Panc1 (cell line): ENCODE data around the gene AHNAK. TPM values are rescaled to one million over a fixed set of nuclear protein-coding genes. Genes with fewer than 3 reads are reported as not detected.

Source experiments
- ATAC-seq: fragments of 200-7000 bp; cut with Tn5 transposase; 2 replicates; pipeline ENCODE4 v1.9.1; 2020; ENCODE audit warnings: mild to moderate bottlenecking, moderate library complexity
- BruUV-seq: library from RNA; stranded (reverse); fragments of 400-500 nt; replicated peaks from 2 replicates; lab custom pipeline; 2021; lab: Mats Ljungman, UMichigan
- CTCF ChIA-PET: fragments of 300-600 bp; sonication (Branson Sonifier 250); formaldehyde crosslinking; loops from one replicate; lab custom pipeline; 2022; ENCODE audit warnings: antibody characterized with exemption; lab: Charles Lee
- POLR2A ChIA-PET: fragments of 300-600 bp; sonication (Branson Sonifier 250); formaldehyde crosslinking; loops from one replicate; lab custom pipeline; 2022; ENCODE audit warnings: antibody characterized with exemption; lab: Charles Lee
- DNase-seq: peaks from one replicate; pipeline ENCODE4 v3.0.0-alpha.2; 2010; ENCODE audit warnings: low read depth, low spot score
- H3K27ac ChIP-seq: 2 replicates; pipeline ENCODE4 v1.5.1; 2011; ENCODE audit warnings: mild to moderate bottlenecking, low read length, inconsistent platforms
- H3K27me3 ChIP-seq: fragments of 200-500 bp; sonication (Bioruptor generic); 2 replicates; pipeline ENCODE4 v1.6.0; 2014; ENCODE audit warnings: low read length, inconsistent platforms; ENCODE audit not compliant: control insufficient read depth, insufficient read depth
- H3K36me3 ChIP-seq: fragments of 200-500 bp; sonication (Bioruptor generic); 2 replicates; pipeline ENCODE4 v1.5.1; 2014; ENCODE audit warnings: inconsistent platforms, mild to moderate bottlenecking, low read length, moderate library complexity; ENCODE audit not compliant: control insufficient read depth, insufficient read depth
- H3K4me1 ChIP-seq: 2 replicates; pipeline ENCODE4 v1.5.1; 2011; ENCODE audit warnings: inconsistent platforms, mild to moderate bottlenecking, low read length, moderate library complexity; ENCODE audit not compliant: control insufficient read depth, insufficient read depth
- H3K4me3 ChIP-seq, 2 experiments: 2 replicates each; pipeline ENCODE4 v1.5.1; 2011 to 2012; ENCODE audit warnings: low read depth in 2 of 2, low read length in 2 of 2, mild to moderate bottlenecking in 2 of 2, inconsistent platforms in 1 of 2, moderate library complexity in 1 of 2
- H3K9me3 ChIP-seq: fragments of 200-500 bp; sonication (Bioruptor generic); 2 replicates; pipeline ENCODE4 v1.5.1; 2014; ENCODE audit warnings: low read depth, mild to moderate bottlenecking, inconsistent platforms, low read length, moderate library complexity; ENCODE audit not compliant: control insufficient read depth, insufficient read depth
- POLR2AphosphoS5 ChIP-seq: IDR thresholded peaks from 2 replicates; pipeline ENCODE4 v1.6.1; 2012; ENCODE audit warnings: mild to moderate bottlenecking, low read depth, low read length, moderate library complexity
- SIN3A ChIP-seq: IDR thresholded peaks from 2 replicates; pipeline ENCODE4 v1.6.1; 2012; ENCODE audit warnings: low read depth, mild to moderate bottlenecking, low read length, moderate library complexity, borderline replicate concordance; ENCODE audit not compliant: insufficient read depth
- TCF7L2 ChIP-seq: IDR thresholded peaks from 2 replicates; pipeline ENCODE4 v1.6.1; 2011; ENCODE audit warnings: mild to moderate bottlenecking, low read depth, low read length, inconsistent platforms
- in situ Hi-C: cut with HindIII; loops from 2 replicates; pipeline ENCODE4 v1.10.0; 2016; ENCODE audit warnings: low sequenced_read_pairs, low pct_unique_long_range_greater_than_20kb
- intact Hi-C: fragments of 100-400 bp; cut with micrococcal nuclease; formaldehyde crosslinking; loops from one replicate; pipeline ENCODE4 v1.10.0; 2022; ENCODE audit not compliant: unreplicated experiment
- total RNA-seq: library from RNA; stranded (reverse); gene quantifications from one replicate; pipeline ENCODE4 v1.2.1, GENCODE V29; 2021; ENCODE audit not compliant: unreplicated experiment
- TF ChIP-seq, protein P1 (sequence below), 2 experiments: IDR thresholded peaks; 2 replicates each; pipeline ENCODE4 v1.6.1; 2011 to 2012; ENCODE audit warnings: low read depth in 2 of 2, control low read depth in 1 of 2, low read length in 1 of 2, mild to moderate bottlenecking in 1 of 2, moderate library complexity in 1 of 2; ENCODE audit not compliant: insufficient read depth in 1 of 2
- TF ChIP-seq, protein P2 (sequence below): fragments of 450-650 bp; IDR thresholded peaks from 2 replicates; pipeline ENCODE4 v1.5.1; 2017; ENCODE audit warnings: mild to moderate bottlenecking

AHNAK gene
- total RNA-seq, 1 experiment from 2014 or later, result 844 TPM

DNA sequence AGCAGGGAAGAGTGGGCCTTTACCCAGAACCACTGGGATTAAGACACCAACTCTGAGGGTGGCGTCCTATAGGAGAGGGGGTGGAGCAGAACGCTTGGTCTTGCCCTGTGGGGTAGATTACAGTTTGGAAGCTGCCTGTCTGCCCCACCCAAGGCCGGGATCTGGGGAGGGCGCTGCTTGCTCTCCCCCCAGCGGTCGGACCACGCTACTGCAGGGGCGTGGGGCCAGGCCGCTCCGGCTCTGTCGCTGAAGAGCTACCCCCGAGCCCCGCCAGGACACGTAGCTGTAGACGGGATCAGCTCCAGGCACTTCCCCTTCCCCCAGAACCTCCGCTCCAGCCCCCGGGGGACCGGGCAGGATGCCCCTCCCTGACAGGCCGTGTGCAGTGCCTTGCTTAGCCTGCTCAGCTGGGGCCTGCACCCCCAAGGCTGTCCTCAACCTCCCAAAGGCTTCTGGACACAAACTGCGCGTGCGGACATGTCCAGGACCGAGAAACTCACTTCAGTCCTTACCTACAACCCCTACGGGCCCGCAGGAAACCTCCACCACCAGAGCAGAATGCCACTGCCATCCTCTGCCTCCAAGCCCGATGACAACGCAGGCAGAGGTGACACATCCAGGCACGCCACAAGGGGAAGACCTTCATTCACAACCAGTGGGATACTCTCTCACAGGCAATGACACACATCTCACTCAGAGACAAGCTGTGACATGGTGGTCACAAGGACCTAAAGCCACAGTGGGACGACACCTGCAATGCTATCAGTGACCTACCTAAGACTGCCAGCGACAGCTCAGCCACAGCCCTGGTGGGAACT is 3.6 kb downstream of the AHNAK start:
- no peaks in the 10 kb centered on the region for H3K27me3 ChIP-seq
- TF ChIP-seq, protein P1, sequence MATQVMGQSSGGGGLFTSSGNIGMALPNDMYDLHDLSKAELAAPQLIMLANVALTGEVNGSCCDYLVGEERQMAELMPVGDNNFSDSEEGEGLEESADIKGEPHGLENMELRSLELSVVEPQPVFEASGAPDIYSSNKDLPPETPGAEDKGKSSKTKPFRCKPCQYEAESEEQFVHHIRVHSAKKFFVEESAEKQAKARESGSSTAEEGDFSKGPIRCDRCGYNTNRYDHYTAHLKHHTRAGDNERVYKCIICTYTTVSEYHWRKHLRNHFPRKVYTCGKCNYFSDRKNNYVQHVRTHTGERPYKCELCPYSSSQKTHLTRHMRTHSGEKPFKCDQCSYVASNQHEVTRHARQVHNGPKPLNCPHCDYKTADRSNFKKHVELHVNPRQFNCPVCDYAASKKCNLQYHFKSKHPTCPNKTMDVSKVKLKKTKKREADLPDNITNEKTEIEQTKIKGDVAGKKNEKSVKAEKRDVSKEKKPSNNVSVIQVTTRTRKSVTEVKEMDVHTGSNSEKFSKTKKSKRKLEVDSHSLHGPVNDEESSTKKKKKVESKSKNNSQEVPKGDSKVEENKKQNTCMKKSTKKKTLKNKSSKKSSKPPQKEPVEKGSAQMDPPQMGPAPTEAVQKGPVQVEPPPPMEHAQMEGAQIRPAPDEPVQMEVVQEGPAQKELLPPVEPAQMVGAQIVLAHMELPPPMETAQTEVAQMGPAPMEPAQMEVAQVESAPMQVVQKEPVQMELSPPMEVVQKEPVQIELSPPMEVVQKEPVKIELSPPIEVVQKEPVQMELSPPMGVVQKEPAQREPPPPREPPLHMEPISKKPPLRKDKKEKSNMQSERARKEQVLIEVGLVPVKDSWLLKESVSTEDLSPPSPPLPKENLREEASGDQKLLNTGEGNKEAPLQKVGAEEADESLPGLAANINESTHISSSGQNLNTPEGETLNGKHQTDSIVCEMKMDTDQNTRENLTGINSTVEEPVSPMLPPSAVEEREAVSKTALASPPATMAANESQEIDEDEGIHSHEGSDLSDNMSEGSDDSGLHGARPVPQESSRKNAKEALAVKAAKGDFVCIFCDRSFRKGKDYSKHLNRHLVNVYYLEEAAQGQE (IDR thresholded peaks at IDR 0.05; ENCODE audit: insufficient read depth in 1 of 2, low read depth in 2 of 2, low read length in 1 of 2), result no peak
- TF ChIP-seq, protein P2, sequence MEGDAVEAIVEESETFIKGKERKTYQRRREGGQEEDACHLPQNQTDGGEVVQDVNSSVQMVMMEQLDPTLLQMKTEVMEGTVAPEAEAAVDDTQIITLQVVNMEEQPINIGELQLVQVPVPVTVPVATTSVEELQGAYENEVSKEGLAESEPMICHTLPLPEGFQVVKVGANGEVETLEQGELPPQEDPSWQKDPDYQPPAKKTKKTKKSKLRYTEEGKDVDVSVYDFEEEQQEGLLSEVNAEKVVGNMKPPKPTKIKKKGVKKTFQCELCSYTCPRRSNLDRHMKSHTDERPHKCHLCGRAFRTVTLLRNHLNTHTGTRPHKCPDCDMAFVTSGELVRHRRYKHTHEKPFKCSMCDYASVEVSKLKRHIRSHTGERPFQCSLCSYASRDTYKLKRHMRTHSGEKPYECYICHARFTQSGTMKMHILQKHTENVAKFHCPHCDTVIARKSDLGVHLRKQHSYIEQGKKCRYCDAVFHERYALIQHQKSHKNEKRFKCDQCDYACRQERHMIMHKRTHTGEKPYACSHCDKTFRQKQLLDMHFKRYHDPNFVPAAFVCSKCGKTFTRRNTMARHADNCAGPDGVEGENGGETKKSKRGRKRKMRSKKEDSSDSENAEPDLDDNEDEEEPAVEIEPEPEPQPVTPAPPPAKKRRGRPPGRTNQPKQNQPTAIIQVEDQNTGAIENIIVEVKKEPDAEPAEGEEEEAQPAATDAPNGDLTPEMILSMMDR, result peak; percentile 98
- peak; percentile 67 for TF ChIP-seq SIN3A
- TF ChIP-seq TCF7L2, result no peak
- 0 out of 2 replicates have a peak, but pooled peaks have one; percentile 23 for TF ChIP-seq POLR2AphosphoS5
- H3K4me3 ChIP-seq, result peak overlapping the region; percentile 80 to 98
- ATAC-seq (peak; percentile 43), DNase-seq (no peak)
- H3K27ac ChIP-seq, result peak overlapping the region; percentile 96
- peaks cover 45% of the 10 kb centered on the region for H3K4me1 ChIP-seq
- intact Hi-C loops (loop anchor here (5.0 to 10.0 kb wide), 3 partner anchors 36 to 148 kb away; no protein-coding TSS in a partner anchor), in situ Hi-C loops (no loop called here)
- ChIA-PET CTCF (interaction anchor here (0.6 to 2.9 kb wide), 21 partner anchors 9 to 149 kb away, joined by 3 to 29 read pairs (median 5); partner anchors contain the start of gene TUT1), POLR2A (interaction anchor here (0.5 to 2.0 kb wide), 10 partner anchors 10 to 161 kb away, joined by 3 to 12 read pairs (median 6); no protein-coding TSS in a partner anchor)
- no peaks in the 10 kb centered on the region for H3K9me3 ChIP-seq
- BruUV-seq, result no TSS peak
- peaks cover 6% of the 10 kb centered on the region; the same call in 1 of the 2 replicates for H3K36me3 ChIP-seq

DNA sequence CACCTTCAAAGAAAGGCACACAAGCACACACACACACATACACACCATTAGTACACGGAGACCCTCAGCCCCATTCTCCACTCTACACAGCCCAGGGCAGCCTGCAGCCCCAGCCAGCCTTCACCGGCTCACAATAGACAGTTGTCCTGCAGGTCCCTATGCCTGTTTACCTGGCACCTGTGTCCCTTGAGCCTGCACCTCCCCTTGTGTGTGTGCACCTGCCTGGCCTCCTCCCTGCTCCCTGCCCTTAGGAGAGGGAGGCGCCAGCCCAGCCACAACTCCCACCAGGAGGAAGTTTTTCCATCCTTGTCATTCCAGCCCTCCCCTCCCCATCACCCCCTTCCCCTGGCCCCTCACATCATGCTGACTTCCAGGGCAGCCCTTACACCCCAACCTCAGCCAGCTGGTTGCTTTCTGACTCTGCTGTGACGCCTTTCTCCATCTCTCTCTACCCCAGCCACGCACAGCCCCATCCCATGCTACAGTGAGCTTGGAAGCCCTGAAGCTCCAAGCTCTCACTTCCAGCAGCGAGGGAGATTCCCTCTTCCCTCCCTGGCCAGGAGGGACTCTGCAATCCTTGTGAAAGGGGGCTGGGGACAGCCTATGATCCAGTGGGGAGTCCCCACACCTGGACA is 4.4 kb downstream of the AHNAK start:
- H3K9me3 ChIP-seq, result no peaks in the 10 kb centered on the region
- POLR2A ChIA-PET, result no interaction called here
- DNase-seq (no peak), ATAC-seq (no peak)
- H3K36me3 ChIP-seq, result peaks cover 6% of the 10 kb centered on the region; the same call in 1 of the 2 replicates
- intact Hi-C loops, result loop anchor here (5.0 to 10.0 kb wide), 3 partner anchors 35 to 147 kb away; no protein-coding TSS in a partner anchor
- CTCF ChIA-PET, result interaction anchor here (0.8 to 2.9 kb wide), 11 partner anchors 10 to 146 kb away, joined by 3 to 29 read pairs (median 8); no protein-coding TSS in a partner anchor
- H3K27me3 ChIP-seq, result no peaks in the 10 kb centered on the region
- in situ Hi-C loops, result no loop called here
- H3K4me1 ChIP-seq, result peaks cover 46% of the 10 kb centered on the region
- BruUV-seq, result no TSS peak
- peak overlapping the region; percentile 80 to 98 for H3K4me3 ChIP-seq
- H3K27ac ChIP-seq, result peak overlapping the region; percentile 96
- TF ChIP-seq POLR2AphosphoS5 (0 out of 2 replicates have a peak, but pooled peaks have one; percentile 14), SIN3A (peak; percentile 67; the same call in 1 of the 2 replicates)
- TF ChIP-seq, protein P1 (IDR thresholded peaks at IDR 0.05; ENCODE audit: insufficient read depth in 1 of 2, low read depth in 2 of 2, low read length in 1 of 2), result no peak
